Fibroblast of the aortic adventitia (primary cell): Measurements from ENCODE around the gene IQSEC3. TPM values are rescaled to one million over a fixed set of nuclear protein-coding genes. Genes with fewer than 3 reads are reported as not detected.
"Not testable (repeated sequence)": the region's sequence is repeated elsewhere in the genome, so short reads cannot be mapped to it uniquely, and the experiment has no call there.

Experiments used
- DNase-seq: peaks from one replicate; pipeline ENCODE4 v3.0.0-alpha.2; 2010; ENCODE audit warnings: low read depth
- H3K4me3 ChIP-seq: 2 replicates; pipeline ENCODE4 v1.5.1; 2011; ENCODE audit warnings: low read depth, mild to moderate bottlenecking, control low read depth, low read length, moderate library complexity
- CTCF ChIP-seq: IDR thresholded peaks from 2 replicates; pipeline ENCODE4 v1.5.1; 2011; ENCODE audit warnings: mild to moderate bottlenecking, low read length, control low read depth, inconsistent platforms; ENCODE audit not compliant: insufficient read depth
- total RNA-seq: library from RNA; depleted of rRNA; stranded (reverse); fragments of >200 nt; gene quantifications from 2 replicates; pipeline ENCODE4 v1.2.3, GENCODE V29; 2012; ENCODE audit warnings: low replicate concordance

IQSEC3 gene
- 0.41 TPM in 1 of 2 replicates, not detected in the other for total RNA-seq

DNA sequence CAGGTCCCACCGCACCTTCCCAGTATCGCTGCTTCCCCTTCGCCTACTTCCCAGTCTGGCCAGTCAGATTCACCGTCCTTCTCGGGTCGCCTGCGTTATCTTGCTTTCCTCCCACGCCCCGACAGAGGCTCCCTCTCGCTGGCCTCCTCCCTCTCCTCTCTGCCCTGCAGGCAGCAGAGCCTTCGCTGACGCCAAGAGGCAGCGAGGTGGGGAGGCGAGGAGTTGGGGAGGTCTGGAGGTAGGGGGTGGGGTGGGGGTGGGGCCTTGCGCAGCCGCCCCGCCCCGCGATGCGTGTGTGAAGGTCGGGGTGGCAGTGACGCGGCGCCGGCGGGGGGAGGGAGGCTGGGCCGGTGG is at the start of gene IQSEC3:
IQSEC3 (plus strand) TSS at position 340 of the 354 bp plus-strand sequence. CDS start 116 bp downstream, outside the sequence.
- not testable (repeated sequence) for H3K4me3 ChIP-seq, DNase-seq

- H3K4me3 ChIP-seq, DNase-seq: not testable (repeated sequence)
Measured at GRCh38 chr12:17370-18340, 48.9 kb upstream of the IQSEC3 start.

GRCh38 chr12:18821-19567 is 47.6 kb upstream of the IQSEC3 start:
- not testable (repeated sequence) for DNase-seq, H3K4me3 ChIP-seq

- not testable (repeated sequence) for DNase-seq, H3K4me3 ChIP-seq
Measured at GRCh38 chr12:19906-20305, 46.7 kb upstream of the IQSEC3 start.

- no peak for DNase-seq
- no peak overlapping the region for H3K4me3 ChIP-seq
- no peak for TF ChIP-seq CTCF
Measured at GRCh38 chr12:20757-21156, 45.8 kb upstream of the IQSEC3 start.

DNA sequence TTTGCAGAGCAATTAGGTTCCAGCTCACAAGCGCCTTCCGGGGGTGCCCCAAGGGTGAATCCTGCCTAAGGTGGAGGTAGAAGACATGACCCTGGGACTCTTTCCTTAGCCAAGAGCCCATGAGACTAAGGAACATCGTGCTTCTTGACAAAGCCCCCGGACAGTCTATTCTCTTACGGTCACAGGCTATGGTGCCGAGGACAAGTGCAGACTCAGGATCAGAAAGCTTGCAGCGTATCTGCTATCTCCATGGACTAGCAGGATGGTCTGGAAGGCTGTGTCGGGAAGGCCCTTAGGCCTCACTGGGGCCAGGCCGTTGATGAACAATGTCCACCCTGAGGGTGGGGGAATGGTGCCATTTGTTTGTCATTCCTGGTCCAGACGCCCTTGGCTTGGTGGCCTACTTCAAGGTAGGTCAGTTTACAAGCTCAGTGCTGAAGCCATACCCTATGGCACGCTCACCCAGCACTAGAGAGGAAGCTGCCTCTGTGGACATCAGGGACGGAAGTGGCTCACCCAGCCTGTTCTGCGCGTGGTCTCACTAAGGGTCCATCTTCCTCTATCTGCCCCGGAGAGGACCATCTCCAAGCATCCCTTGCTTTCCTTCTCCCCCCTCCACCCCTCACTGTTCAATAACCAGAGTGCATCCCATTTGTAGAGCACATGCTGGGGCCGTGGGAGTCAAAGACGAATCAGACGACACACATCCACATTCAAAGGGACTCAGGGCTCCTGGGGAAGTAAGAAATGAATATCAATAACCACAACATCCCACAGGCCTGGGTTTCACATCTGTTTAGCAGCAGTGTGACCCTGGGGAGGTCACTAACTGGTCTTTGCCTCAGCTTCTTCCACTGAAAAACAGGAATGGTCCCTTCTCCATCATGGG is 45.0 kb upstream of the IQSEC3 start:
- DNase-seq = no peak
- no peak for TF ChIP-seq CTCF
- H3K4me3 ChIP-seq = no peak overlapping the region

GRCh38 chr12:22190-22529 is 44.4 kb upstream of the IQSEC3 start:
- no peak for DNase-seq
- H3K4me3 ChIP-seq = no peak overlapping the region
- no peak for TF ChIP-seq CTCF

GRCh38 chr12:22530-23201 is 43.9 kb upstream of the IQSEC3 start:
- no peak overlapping the region for H3K4me3 ChIP-seq
- no peak for DNase-seq
- no peak for TF ChIP-seq CTCF

GRCh38 chr12:27904-28303 is 38.7 kb upstream of the IQSEC3 start:
- DNase-seq, H3K4me3 ChIP-seq: not testable (repeated sequence)

- not testable (repeated sequence) for H3K4me3 ChIP-seq, DNase-seq
Measured at GRCh38 chr12:38775-39174, 27.8 kb upstream of the IQSEC3 start.

- not testable (repeated sequence) for H3K4me3 ChIP-seq, DNase-seq
Measured at GRCh38 chr12:39555-40265, 26.9 kb upstream of the IQSEC3 start.

GRCh38 chr12:44352-44751 is 22.2 kb upstream of the IQSEC3 start:
- not testable (repeated sequence) for DNase-seq, H3K4me3 ChIP-seq
